K562 (cell line): Measurements from ENCODE around the gene VRK2.

ENCODE experiments used
- CCNT2 ChIP-seq: IDR thresholded peaks from 2 replicates; pipeline ENCODE4 v1.6.1; 2011; ENCODE audit warnings: borderline replicate concordance, low read depth, mild to moderate bottlenecking, moderate library complexity, mixed read lengths, low read length; ENCODE audit not compliant: insufficient read length; ENCODE audit errors: extremely low read depth
- FIP1L1 ChIP-seq: fragments of 200-400 bp; formaldehyde crosslinking; IDR thresholded peaks from 2 replicates; pipeline ENCODE4 v1.6.1; 2018; ENCODE audit warnings: mild to moderate bottlenecking, low read depth, low read length; ENCODE audit not compliant: poor library complexity, severe bottlenecking
- FOS ChIP-seq: IDR thresholded peaks from 3 replicates; pipeline ENCODE4 v1.6.1; 2011; ENCODE audit not compliant: insufficient read length; ENCODE audit errors: extremely low read depth
- FOSL1 ChIP-seq: fragments of 200-800 bp; sonication (Bioruptor generic); conservative IDR thresholded peaks from 2 replicates; pipeline ENCODE4 v1.6.1; 2016; ENCODE audit warnings: missing genetic modification characterization, missing compliant biosample characterization
- HMGN3 ChIP-seq: IDR thresholded peaks from 2 replicates; pipeline ENCODE4 v1.6.1; 2011; ENCODE audit warnings: borderline replicate concordance, low read depth, mild to moderate bottlenecking, mixed read lengths, low read length; ENCODE audit not compliant: insufficient read length; ENCODE audit errors: extremely low read depth
- POLR2AphosphoS5 ChIP-seq: IDR thresholded peaks from 2 replicates; pipeline ENCODE4 v1.6.1; 2011; ENCODE audit warnings: mild to moderate bottlenecking, low read depth, low read length, moderate library complexity; ENCODE audit not compliant: control insufficient read depth, insufficient read depth
- ZNF707 ChIP-seq: fragments of 250-450 bp; sonication (Bioruptor Pico); conservative IDR thresholded peaks from 2 replicates; pipeline ENCODE4 v1.8.0; 2022; ENCODE audit warnings: inconsistent platforms, mild to moderate bottlenecking, moderate library complexity
- TF ChIP-seq, protein P1 (sequence below): fragments of 250-450 bp; sonication (Bioruptor Pico); IDR thresholded peaks from 2 replicates; pipeline ENCODE4 v1.5.0; 2021; ENCODE audit warnings: mild to moderate bottlenecking, borderline replicate concordance
- TF ChIP-seq, protein P2 (sequence below): fragments of 450-650 bp; formaldehyde crosslinking; IDR thresholded peaks from 2 replicates; pipeline ENCODE4 v1.4.0; 2020; ENCODE audit warnings: mild to moderate bottlenecking, mixed read lengths
- TF ChIP-seq, protein P3 (sequence below): sonication (generic); formaldehyde crosslinking; IDR thresholded peaks from 2 replicates; pipeline ENCODE4 v1.8.1; 2023; ENCODE audit warnings: mild to moderate bottlenecking, missing genetic modification reagents
- TF ChIP-seq, protein P4 (sequence below): sonication (generic); formaldehyde crosslinking; IDR thresholded peaks from 2 replicates; pipeline ENCODE4 v1.8.1; 2023; ENCODE audit warnings: mild to moderate bottlenecking, missing genetic modification reagents

DNA sequence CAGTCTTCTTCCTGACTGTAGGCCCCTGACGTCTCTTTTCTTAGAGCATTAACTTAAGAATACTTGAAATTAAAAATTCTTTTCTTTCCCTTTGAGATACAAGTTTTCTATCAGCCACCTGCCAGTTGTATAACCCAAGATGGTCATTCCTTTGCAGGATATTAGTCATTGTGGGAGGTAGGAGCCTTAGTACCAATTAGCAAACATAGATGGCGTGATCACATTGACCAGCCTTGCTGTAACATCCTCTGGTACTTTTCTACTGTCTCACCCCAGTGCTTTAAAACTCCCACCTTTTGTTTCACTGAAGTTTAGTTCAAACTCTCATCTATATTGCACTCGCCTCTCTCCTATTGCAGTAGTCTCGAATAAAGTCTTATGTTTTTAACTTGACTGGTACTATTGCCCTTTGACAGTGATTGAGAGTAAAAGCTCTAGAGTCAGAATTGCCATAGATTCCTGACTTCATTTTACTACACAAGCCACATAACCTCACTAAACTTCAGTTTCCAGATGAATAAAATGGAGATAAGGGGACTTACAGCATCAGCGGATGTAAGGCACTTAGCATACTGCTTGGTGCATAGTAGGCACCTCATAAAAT, 74.1 kb downstream of the VRK2 start:
- TF ChIP-seq FOSL1 (tag) (no peak), FIP1L1 (no peak), CCNT2 (no peak), HMGN3 (no peak), POLR2AphosphoS5 (no peak), ZNF707 (CRISPR knock-in tag) (no peak), FOS (no peak)
- TF ChIP-seq, protein P1, sequence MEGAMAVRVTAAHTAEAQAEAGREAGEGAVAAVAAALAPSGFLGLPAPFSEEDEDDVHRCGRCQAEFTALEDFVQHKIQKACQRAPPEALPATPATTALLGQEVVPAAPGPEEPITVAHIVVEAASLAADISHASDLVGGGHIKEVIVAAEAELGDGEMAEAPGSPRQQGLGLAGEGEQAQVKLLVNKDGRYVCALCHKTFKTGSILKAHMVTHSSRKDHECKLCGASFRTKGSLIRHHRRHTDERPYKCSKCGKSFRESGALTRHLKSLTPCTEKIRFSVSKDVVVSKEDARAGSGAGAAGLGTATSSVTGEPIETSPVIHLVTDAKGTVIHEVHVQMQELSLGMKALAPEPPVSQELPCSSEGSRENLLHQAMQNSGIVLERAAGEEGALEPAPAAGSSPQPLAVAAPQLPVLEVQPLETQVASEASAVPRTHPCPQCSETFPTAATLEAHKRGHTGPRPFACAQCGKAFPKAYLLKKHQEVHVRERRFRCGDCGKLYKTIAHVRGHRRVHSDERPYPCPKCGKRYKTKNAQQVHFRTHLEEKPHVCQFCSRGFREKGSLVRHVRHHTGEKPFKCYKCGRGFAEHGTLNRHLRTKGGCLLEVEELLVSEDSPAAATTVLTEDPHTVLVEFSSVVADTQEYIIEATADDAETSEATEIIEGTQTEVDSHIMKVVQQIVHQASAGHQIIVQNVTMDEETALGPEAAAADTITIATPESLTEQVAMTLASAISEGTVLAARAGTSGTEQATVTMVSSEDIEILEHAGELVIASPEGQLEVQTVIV (CRISPR knock-in tag): no peak
- TF ChIP-seq, protein P2, sequence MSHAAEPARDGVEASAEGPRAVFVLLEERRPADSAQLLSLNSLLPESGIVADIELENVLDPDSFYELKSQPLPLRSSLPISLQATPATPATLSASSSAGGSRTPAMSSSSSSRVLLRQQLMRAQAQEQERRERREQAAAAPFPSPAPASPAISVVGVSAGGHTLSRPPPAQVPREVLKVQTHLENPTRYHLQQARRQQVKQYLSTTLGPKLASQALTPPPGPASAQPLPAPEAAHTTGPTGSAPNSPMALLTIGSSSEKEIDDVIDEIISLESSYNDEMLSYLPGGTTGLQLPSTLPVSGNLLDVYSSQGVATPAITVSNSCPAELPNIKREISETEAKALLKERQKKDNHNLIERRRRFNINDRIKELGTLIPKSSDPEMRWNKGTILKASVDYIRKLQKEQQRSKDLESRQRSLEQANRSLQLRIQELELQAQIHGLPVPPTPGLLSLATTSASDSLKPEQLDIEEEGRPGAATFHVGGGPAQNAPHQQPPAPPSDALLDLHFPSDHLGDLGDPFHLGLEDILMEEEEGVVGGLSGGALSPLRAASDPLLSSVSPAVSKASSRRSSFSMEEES (CRISPR knock-in tag): no peak
- TF ChIP-seq, protein P3, sequence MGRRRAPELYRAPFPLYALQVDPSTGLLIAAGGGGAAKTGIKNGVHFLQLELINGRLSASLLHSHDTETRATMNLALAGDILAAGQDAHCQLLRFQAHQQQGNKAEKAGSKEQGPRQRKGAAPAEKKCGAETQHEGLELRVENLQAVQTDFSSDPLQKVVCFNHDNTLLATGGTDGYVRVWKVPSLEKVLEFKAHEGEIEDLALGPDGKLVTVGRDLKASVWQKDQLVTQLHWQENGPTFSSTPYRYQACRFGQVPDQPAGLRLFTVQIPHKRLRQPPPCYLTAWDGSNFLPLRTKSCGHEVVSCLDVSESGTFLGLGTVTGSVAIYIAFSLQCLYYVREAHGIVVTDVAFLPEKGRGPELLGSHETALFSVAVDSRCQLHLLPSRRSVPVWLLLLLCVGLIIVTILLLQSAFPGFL: no peak
- TF ChIP-seq, protein P4, sequence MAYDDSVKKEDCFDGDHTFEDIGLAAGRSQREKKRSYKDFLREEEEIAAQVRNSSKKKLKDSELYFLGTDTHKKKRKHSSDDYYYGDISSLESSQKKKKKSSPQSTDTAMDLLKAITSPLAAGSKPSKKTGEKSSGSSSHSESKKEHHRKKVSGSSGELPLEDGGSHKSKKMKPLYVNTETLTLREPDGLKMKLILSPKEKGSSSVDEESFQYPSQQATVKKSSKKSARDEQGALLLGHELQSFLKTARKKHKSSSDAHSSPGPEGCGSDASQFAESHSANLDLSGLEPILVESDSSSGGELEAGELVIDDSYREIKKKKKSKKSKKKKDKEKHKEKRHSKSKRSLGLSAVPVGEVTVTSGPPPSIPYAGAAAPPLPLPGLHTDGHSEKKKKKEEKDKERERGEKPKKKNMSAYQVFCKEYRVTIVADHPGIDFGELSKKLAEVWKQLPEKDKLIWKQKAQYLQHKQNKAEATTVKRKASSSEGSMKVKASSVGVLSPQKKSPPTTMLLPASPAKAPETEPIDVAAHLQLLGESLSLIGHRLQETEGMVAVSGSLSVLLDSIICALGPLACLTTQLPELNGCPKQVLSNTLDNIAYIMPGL: no peak
